ENCODE results near the gene HOXB3.

DNA sequence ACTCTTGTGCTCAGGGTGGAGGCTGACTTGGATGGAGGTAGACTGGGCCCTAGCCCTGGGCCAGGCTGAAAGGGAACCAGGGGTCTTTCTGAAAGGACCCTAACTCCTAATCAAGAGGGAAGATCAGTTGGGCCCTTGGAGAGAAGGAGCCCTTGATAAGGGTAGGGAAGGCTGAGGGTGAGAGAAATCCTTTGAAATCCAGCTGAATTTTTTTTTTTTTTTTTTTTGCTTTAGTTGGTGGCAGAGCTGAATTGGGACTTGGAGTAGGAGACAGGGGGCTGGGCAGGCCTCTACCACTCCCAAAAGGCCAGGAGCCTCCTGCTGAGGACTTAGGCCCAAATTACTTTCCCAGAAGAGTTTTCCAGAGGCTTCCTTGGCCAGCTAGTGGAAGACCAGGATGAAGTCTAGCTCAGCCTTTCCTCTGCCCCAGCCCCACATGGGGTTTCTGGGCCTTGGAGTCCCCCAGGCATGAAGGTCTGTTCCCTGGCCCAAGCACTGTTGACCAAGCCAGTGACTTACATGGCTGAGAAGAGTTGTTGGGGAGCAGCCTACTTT, 643 bp upstream of the HOXB3 start:
- TF ChIP-seq POLR2AphosphoS5 (IDR thresholded peaks at IDR 0.05): no peak
- TF ChIP-seq, protein P1, sequence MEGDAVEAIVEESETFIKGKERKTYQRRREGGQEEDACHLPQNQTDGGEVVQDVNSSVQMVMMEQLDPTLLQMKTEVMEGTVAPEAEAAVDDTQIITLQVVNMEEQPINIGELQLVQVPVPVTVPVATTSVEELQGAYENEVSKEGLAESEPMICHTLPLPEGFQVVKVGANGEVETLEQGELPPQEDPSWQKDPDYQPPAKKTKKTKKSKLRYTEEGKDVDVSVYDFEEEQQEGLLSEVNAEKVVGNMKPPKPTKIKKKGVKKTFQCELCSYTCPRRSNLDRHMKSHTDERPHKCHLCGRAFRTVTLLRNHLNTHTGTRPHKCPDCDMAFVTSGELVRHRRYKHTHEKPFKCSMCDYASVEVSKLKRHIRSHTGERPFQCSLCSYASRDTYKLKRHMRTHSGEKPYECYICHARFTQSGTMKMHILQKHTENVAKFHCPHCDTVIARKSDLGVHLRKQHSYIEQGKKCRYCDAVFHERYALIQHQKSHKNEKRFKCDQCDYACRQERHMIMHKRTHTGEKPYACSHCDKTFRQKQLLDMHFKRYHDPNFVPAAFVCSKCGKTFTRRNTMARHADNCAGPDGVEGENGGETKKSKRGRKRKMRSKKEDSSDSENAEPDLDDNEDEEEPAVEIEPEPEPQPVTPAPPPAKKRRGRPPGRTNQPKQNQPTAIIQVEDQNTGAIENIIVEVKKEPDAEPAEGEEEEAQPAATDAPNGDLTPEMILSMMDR (IDR thresholded peaks at IDR 0.05): no peak

Measured in prostate gland (tissue), 2 donors.